Caco-2 (cell line): Measurements from ENCODE around the gene CSF3R. TPM values are rescaled to one million over a fixed set of nuclear protein-coding genes. Genes with fewer than 3 reads are reported as not detected.

Experiments
- BruUV-seq: library from RNA; stranded (reverse); fragments of 400-500 nt; replicated peaks from 2 replicates; lab custom pipeline; 2021; lab: Mats Ljungman, UMichigan
- CTCF ChIA-PET: fragments of 300-600 bp; sonication (Branson Sonifier 250); formaldehyde crosslinking; loops from one replicate; lab custom pipeline; 2022; ENCODE audit warnings: antibody characterized with exemption; lab: Charles Lee
- POLR2A ChIA-PET: fragments of 300-600 bp; sonication (Branson Sonifier 250); formaldehyde crosslinking; loops from one replicate; lab custom pipeline; 2022; ENCODE audit warnings: antibody characterized with exemption; lab: Charles Lee
- DNase-seq, 2 experiments: peaks; one replicate each; pipeline versions ENCODE4 v3.0.0 to v3.0.0-alpha.2; 2020 to 2022
- H3K27me3 ChIP-seq: replicated peaks from 2 replicates; pipeline ENCODE4 v1.6.0; 2011; ENCODE audit warnings: low read length; ENCODE audit not compliant: control insufficient read depth, insufficient read depth
- H3K36me3 ChIP-seq: 2 replicates; pipeline ENCODE4 v1.5.1; 2011; ENCODE audit warnings: low read length; ENCODE audit not compliant: control insufficient read depth, insufficient read depth
- H3K4me1 ChIP-seq: fragments of 250-450 bp; sonication (Bioruptor Pico); 2 replicates; pipeline ENCODE4 v1.5.1; 2020; ENCODE audit warnings: mild to moderate bottlenecking
- H3K4me3 ChIP-seq: 2 replicates; pipeline ENCODE4 v1.5.1; 2011; ENCODE audit warnings: low read depth, mild to moderate bottlenecking, control low read depth, low read length
- H3K9me3 ChIP-seq: fragments of 250-450 bp; sonication (Bioruptor Pico); 2 replicates; pipeline ENCODE4 v1.5.1; 2020; ENCODE audit warnings: mild to moderate bottlenecking, moderate library complexity
- H3K27ac Mint-ChIP-seq: one replicate; pipeline ENCODE4 v1.8.0; 2022; ENCODE audit warnings: mixed read lengths; ENCODE audit not compliant: unreplicated experiment
- H3K27me3 Mint-ChIP-seq: one replicate; pipeline ENCODE4 v1.8.0; 2022; ENCODE audit warnings: mixed read lengths; ENCODE audit not compliant: insufficient read depth, unreplicated experiment
- H3K36me3 Mint-ChIP-seq: one replicate; pipeline ENCODE4 v1.8.0; 2022; ENCODE audit warnings: mild to moderate bottlenecking, mixed read lengths; ENCODE audit not compliant: insufficient read depth, unreplicated experiment
- H3K4me1 Mint-ChIP-seq: one replicate; pipeline ENCODE4 v1.8.0; 2022; ENCODE audit warnings: low read depth, mixed read lengths; ENCODE audit not compliant: unreplicated experiment
- H3K4me3 Mint-ChIP-seq: one replicate; pipeline ENCODE4 v1.8.0; 2022; ENCODE audit warnings: mild to moderate bottlenecking, moderate library complexity, mixed read lengths; ENCODE audit not compliant: unreplicated experiment
- H3K9me3 Mint-ChIP-seq: one replicate; pipeline ENCODE4 v1.8.0; 2022; ENCODE audit warnings: mixed read lengths; ENCODE audit not compliant: unreplicated experiment
- CTCF ChIP-seq, 2 experiments: fragments of 200-600 bp in 1 of 2; IDR thresholded peaks; 1 replicate in 1 of 2; 2 replicates in 1 of 2; pipeline versions ENCODE4 v1.5.1 to v1.8.0; 2011 to 2022; ENCODE audit warnings: antibody characterized with exemption in 1 of 2, control low read depth in 1 of 2, inconsistent platforms in 1 of 2, low read depth in 1 of 2, low read length in 1 of 2, mild to moderate bottlenecking in 1 of 2, moderate library complexity in 1 of 2; ENCODE audit not compliant: insufficient read depth in 1 of 2, severe bottlenecking in 1 of 2, unreplicated experiment in 1 of 2
- intact Hi-C: fragments of 100-400 bp; cut with micrococcal nuclease; formaldehyde crosslinking; loops from one replicate; pipeline ENCODE4 v1.10.0; 2022; ENCODE audit not compliant: unreplicated experiment
- total RNA-seq: library from RNA; stranded (reverse); gene quantifications from 2 replicates; pipeline ENCODE4 v1.2.3, GENCODE V29; 2022

CSF3R gene
- total RNA-seq, 1 experiment from 2014 or later, result 1.4 TPM

DNA sequence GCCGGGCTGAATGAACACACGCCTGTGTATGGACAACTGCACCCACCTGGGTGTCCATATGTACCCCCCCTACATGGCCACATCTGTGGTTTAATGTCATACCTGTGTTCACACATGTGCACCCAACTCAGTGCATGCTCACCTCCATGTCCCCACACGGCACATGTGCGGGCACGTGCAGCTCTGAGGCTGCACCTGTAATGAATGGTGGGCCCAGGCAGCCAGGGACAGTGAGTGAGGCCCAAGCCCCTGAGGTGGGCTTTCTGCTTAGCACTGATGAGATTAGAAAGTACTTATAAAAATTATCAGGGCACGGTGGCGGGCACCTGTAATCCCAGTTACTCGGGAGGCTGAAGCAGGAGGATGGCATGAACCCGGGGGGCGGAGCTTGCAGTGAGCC, 42.5 kb upstream of the CSF3R start:
- POLR2A ChIA-PET, result no interaction called here
- BruUV-seq, result no TSS peak
- no peak overlapping the region for H3K27ac Mint-ChIP-seq

DNA sequence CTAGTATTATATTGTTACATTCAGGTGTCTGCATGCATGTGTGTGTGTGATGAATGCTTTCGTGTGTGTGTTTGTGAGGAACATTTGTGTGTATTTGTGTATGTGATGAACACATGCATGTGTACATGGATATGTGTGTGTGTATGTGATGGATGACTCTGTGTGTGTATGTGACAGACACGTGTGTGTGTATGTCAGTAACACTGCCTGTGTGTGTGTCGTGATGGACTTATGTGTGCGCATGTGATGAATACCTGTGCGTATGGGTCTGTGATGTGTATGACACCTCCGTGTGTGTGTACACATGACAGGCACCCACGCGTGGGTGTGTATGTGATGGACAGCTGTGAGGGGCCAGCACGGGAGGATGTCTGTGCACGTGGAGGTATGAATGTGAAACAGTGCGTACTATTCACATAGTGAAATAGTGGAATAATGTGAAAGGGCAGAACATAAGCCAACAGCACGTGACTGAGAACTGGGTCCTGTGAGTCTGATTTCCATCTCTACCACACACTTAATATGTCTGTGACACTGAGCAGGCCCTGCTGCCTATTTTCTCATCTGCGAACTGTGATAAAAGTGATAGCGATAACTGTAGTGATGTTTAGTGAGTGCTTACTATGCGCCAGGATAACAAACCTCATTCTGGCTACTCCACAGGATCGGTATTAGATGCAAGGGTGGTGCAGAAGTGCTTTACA, 41.8 kb upstream of the CSF3R start:
- DNase-seq, result no peak
- Histone ChIP-seq H3K9me3 (no peaks in the 10 kb centered on the region), H3K36me3 (no peaks in the 10 kb centered on the region), H3K27me3 (no peaks in the 10 kb centered on the region), H3K4me3 (no peak overlapping the region), H3K4me1 (no peaks in the 10 kb centered on the region)
- intact Hi-C loops, result no loop called here
- ChIA-PET CTCF (no interaction called here), POLR2A (no interaction called here)
- H3K4me3 Mint-ChIP-seq, result no peak overlapping the region
- no TSS peak for BruUV-seq
- no peaks in the 10 kb centered on the region for H3K36me3 Mint-ChIP-seq
- no peaks in the 10 kb centered on the region for H3K4me1 Mint-ChIP-seq
- peaks cover 3% of the 10 kb centered on the region for H3K27me3 Mint-ChIP-seq
- H3K27ac Mint-ChIP-seq, result no peak overlapping the region
- TF ChIP-seq CTCF (IDR thresholded peaks at IDR 0.05; ENCODE audit: insufficient read depth in 1 of 2, low read depth in 1 of 2, low read length in 1 of 2, severe bottlenecking in 1 of 2, unreplicated experiment in 1 of 2), result no peak
- no peaks in the 10 kb centered on the region for H3K9me3 Mint-ChIP-seq

More for the DNA sequence above, 42.5 kb upstream of the CSF3R start:
- no peaks in the 10 kb centered on the region for H3K9me3 ChIP-seq
- no peaks in the 10 kb centered on the region for H3K27me3 ChIP-seq
- no peaks in the 10 kb centered on the region for H3K4me1 ChIP-seq
- Mint-ChIP-seq H3K4me1 (no peaks in the 10 kb centered on the region), H3K27me3 (peaks cover 3% of the 10 kb centered on the region), H3K36me3 (no peaks in the 10 kb centered on the region), H3K4me3 (no peak overlapping the region), H3K9me3 (no peaks in the 10 kb centered on the region)
- H3K36me3 ChIP-seq, result no peaks in the 10 kb centered on the region
- CTCF ChIA-PET, result no interaction called here
- DNase-seq, result no peak
- intact Hi-C loops, result no loop called here
- no peak for TF ChIP-seq CTCF (IDR thresholded peaks at IDR 0.05; ENCODE audit: insufficient read depth in 1 of 2, low read depth in 1 of 2, low read length in 1 of 2, severe bottlenecking in 1 of 2, unreplicated experiment in 1 of 2)
- H3K4me3 ChIP-seq, result no peak overlapping the region

- H3K4me1 ChIP-seq, result no peaks in the 10 kb centered on the region
- intact Hi-C loops, result no loop called here
- H3K36me3 Mint-ChIP-seq, result no peaks in the 10 kb centered on the region
- no peak overlapping the region for H3K4me3 Mint-ChIP-seq
- no peaks in the 10 kb centered on the region for H3K36me3 ChIP-seq
- no peaks in the 10 kb centered on the region for H3K27me3 ChIP-seq
- H3K9me3 ChIP-seq, result no peaks in the 10 kb centered on the region
- BruUV-seq, result no TSS peak
- H3K4me1 Mint-ChIP-seq, result no peaks in the 10 kb centered on the region
- peaks cover 3% of the 10 kb centered on the region for H3K27me3 Mint-ChIP-seq
- H3K9me3 Mint-ChIP-seq, result no peaks in the 10 kb centered on the region
- POLR2A ChIA-PET, result no interaction called here
- no peak for DNase-seq
- CTCF ChIA-PET, result no interaction called here
- no peak overlapping the region for H3K27ac Mint-ChIP-seq
- no peak for TF ChIP-seq CTCF (IDR thresholded peaks at IDR 0.05; ENCODE audit: insufficient read depth in 1 of 2, low read depth in 1 of 2, low read length in 1 of 2, severe bottlenecking in 1 of 2, unreplicated experiment in 1 of 2)
- H3K4me3 ChIP-seq, result no peak overlapping the region
Observed at GRCh38 chr1:36523850-36524249, 41.1 kb upstream of the CSF3R start.
